ENCODE results near the gene FAM163B.

- TF ChIP-seq CTCF (IDR thresholded peaks at IDR 0.05; ENCODE audit: low read depth, low read length, poor library complexity, severe bottlenecking) = no peak
- no peak for TF ChIP-seq EZH2phosphoT487 (IDR thresholded peaks at IDR 0.05; ENCODE audit: borderline replicate concordance, low read length)
These were observed 300 bp downstream of the FAM163B start for GRCh38 chr9:133608889-133609288.

Data from DOHH2 (cell line).